Naive thymus-derived CD8-positive, alpha-beta T cell (primary cell): ENCODE results near the gene ZSWIM6. TPM values are rescaled to one million over a fixed set of nuclear protein-coding genes. Genes with fewer than 3 reads are reported as not detected.
A peak's percentile ranks its signal among the peaks of the same experiment; 100 is the strongest.

Experiments
- ATAC-seq, 2 donors: fragments of 150-1000 bp; cut with Tn5 transposase in 1 of 2; sonication (Bioruptor Pico), chemical (Tn5 transposase) in 1 of 2; 1 replicate in 1 of 2; 2 replicates in 1 of 2; pipeline ENCODE4 v1.10.0; 2021; ENCODE audit warnings: mild to moderate bottlenecking in 2 of 2, moderate library complexity in 2 of 2
- POLR2A ChIA-PET: fragments of 350-600 bp; sonication (Branson Sonifier 250); formaldehyde crosslinking; loops from one replicate; lab custom pipeline; 2021; ENCODE audit warnings: antibody characterized with exemption; lab: Charles Lee
- DNase-seq, 10 donors: peaks; one replicate each; pipeline versions ENCODE4 v3.0.0 to v3.0.0-alpha.2; 2020 to 2022
- H3K27ac Mint-ChIP-seq, 10 donors: one replicate each; pipeline ENCODE4 v1.8.0; 2020 to 2022; ENCODE audit warnings: mild to moderate bottlenecking in 10 of 10, mixed read lengths in 10 of 10, moderate library complexity in 4 of 10, inconsistent platforms in 1 of 10
- H3K27me3 Mint-ChIP-seq, 5 donors: one replicate each; pipeline ENCODE4 v1.8.0; 2021 to 2022; ENCODE audit warnings: mixed read lengths in 5 of 5
- H3K36me3 Mint-ChIP-seq, 3 donors: one replicate each; pipeline ENCODE4 v1.8.0; 2020 to 2022; ENCODE audit warnings: mixed read lengths in 3 of 3, mild to moderate bottlenecking in 2 of 3, inconsistent platforms in 1 of 3
- H3K4me1 Mint-ChIP-seq, 4 donors: one replicate each; pipeline ENCODE4 v1.8.0; 2021 to 2022; ENCODE audit warnings: mixed read lengths in 4 of 4
- H3K4me3 Mint-ChIP-seq, 10 donors: one replicate each; pipeline ENCODE4 v1.8.0; 2020 to 2022; ENCODE audit warnings: mild to moderate bottlenecking in 10 of 10, mixed read lengths in 10 of 10, moderate library complexity in 6 of 10, inconsistent platforms in 1 of 10
- H3K9me3 Mint-ChIP-seq, 9 donors: one replicate each; pipeline ENCODE4 v1.8.0; 2020 to 2022; ENCODE audit warnings: mixed read lengths in 9 of 9, mild to moderate bottlenecking in 3 of 9, inconsistent platforms in 1 of 9, moderate library complexity in 1 of 9
- polyA plus RNA-seq, 3 donors: library from polyadenylated mRNA; unstranded; fragments of 300-500 nt; fragmentation: Illumina TruSeq; gene quantifications; one replicate each; pipeline ENCODE4 v1.2.3, GENCODE V29; 2021
- total RNA-seq, 8 experiments: library from RNA in 2 of 8; stranded (reverse) in 2 of 8; gene quantifications; one replicate each; pipeline ENCODE4 v1.2.3 and lab custom pipeline; 2021 to 2026

The ZSWIM6 gene
- total and polyA plus RNA-seq, 5 experiments from 2014 or later = 0.14 to 11.9 (median 0.59) TPM

DNA sequence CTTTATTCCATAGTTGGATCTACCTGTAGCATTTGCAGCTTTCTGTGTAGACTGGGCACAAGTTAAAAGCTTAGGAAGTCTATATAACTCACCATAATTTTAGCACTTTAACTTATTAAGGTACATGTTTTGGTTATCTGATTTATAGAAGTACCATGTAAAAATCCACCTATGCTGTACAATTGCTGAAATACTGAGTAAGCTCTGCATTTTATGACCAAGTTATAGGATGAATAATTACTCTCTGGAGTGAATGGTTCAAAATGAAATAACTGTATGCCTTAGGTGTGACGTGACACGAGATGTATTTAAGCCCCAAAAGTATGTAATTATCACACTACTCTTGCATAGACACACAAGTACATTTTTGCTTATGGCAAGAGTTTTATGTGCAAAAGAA lies 22.1 kb downstream of the ZSWIM6 start:
- H3K4me1 Mint-ChIP-seq = peaks cover 21 to 51% (median 35%) of the 10 kb centered on the region in 4 donors
- H3K4me3 Mint-ChIP-seq = no peak overlapping the region
- no peaks in the 10 kb centered on the region for H3K27me3 Mint-ChIP-seq

GRCh38 chr5:61357745-61358144 lies 25.7 kb downstream of the ZSWIM6 start:
- H3K36me3 Mint-ChIP-seq = peaks cover 3 to 8% (median 8%) of the 10 kb centered on the region in 3 donors
- DNase-seq = peak in 1 of 10 donors; percentile 10

More for the DNA sequence above, 22.1 kb downstream of the ZSWIM6 start:
- POLR2A ChIA-PET = no interaction called here
- H3K36me3 Mint-ChIP-seq = peaks cover 0 to 8% (median 3%) of the 10 kb centered on the region in 3 donors
- no peak for DNase-seq
- H3K27ac Mint-ChIP-seq = peak overlapping the region in 1 of 10 donors; percentile 21
- ATAC-seq = no peak
- peaks cover 0 to 14% (median 9%) of the 10 kb centered on the region in 9 donors for H3K9me3 Mint-ChIP-seq

GRCh38 chr5:61362796-61363368 lies 30.8 kb downstream of the ZSWIM6 start:
- peaks cover 14 to 35% (median 27%) of the 10 kb centered on the region in 4 donors for H3K4me1 Mint-ChIP-seq
- peaks cover 3 to 14% (median 3%) of the 10 kb centered on the region in 3 donors for H3K36me3 Mint-ChIP-seq
- POLR2A ChIA-PET = no interaction called here
- DNase-seq (no peak), ATAC-seq (peak; percentile 48 to 58)
- H3K27ac Mint-ChIP-seq = peak overlapping the region in 1 of 10 donors; percentile 57
- no peaks in the 10 kb centered on the region for H3K27me3 Mint-ChIP-seq
- peaks cover 0 to 5% (median 2%) of the 10 kb centered on the region in 9 donors for H3K9me3 Mint-ChIP-seq
- H3K4me3 Mint-ChIP-seq = peak overlapping the region in 1 of 10 donors; percentile 15

More at GRCh38 chr5:61357745-61358144, 25.7 kb downstream of the ZSWIM6 start:
- Mint-ChIP-seq H3K4me3 (no peak overlapping the region), H3K27me3 (no peaks in the 10 kb centered on the region), H3K4me1 (peaks cover 14 to 35% (median 32%) of the 10 kb centered on the region in 4 donors), H3K27ac (peak overlapping the region in 1 of 10 donors; percentile 46), H3K9me3 (peaks cover 0 to 14% (median 9%) of the 10 kb centered on the region in 9 donors)
- ATAC-seq = no peak
- POLR2A ChIA-PET = interaction anchor here (0.7 kb wide), 1 partner anchor 377 kb away, joined by 3 read pairs; no protein-coding TSS in a partner anchor

GRCh38 chr5:61363401-61364114 lies 31.5 kb downstream of the ZSWIM6 start:
- no peaks in the 10 kb centered on the region for H3K9me3 Mint-ChIP-seq
- peaks cover 0 to 14% (median 2%) of the 10 kb centered on the region in 3 donors for H3K36me3 Mint-ChIP-seq
- no peak for ATAC-seq
- POLR2A ChIA-PET = no interaction called here
- H3K4me1 Mint-ChIP-seq = peaks cover 13 to 35% (median 27%) of the 10 kb centered on the region in 4 donors
- no peaks in the 10 kb centered on the region for H3K27me3 Mint-ChIP-seq
- H3K27ac Mint-ChIP-seq = no peak overlapping the region
- no peak for DNase-seq
- H3K4me3 Mint-ChIP-seq = no peak overlapping the region

DNA sequence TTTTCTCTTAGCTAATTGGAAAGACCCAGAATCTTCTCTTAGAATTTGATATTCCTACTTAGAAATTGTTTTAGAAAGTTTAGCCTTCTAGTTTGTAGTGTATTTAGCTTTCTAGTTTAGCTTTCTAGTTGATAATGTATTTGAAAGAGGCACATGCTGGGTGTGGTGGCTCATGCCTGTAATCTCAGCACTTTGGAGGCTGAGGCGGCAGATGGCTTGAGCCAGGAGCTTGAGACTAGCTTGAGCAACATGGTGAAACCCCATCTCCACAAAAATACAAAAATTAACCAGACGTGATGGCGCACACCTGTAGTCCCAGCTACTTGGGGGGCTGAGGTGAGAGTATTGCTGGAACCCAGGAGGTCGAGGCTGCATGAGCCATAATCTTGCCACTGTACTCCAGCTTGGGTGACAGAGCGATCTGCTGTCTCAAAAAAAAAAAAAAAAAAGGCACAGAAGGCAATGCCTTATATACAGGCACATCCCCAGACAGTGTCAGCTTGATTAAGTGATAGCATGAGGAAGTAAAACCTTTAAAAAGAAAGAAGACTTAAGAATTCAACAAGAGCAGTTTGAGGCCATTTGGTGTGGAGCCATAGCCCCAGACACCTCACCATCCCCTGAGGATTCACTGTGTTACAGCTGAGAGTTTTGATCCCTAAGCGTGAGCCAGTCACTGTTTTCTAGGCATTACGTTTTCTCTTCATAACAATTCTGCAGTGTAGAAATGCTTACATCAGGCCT lies 34.6 kb downstream of the ZSWIM6 start:
- Mint-ChIP-seq H3K27ac (peak overlapping the region in 1 of 10 donors; percentile 59), H3K9me3 (no peaks in the 10 kb centered on the region), H3K4me3 (no peak overlapping the region), H3K36me3 (peaks cover 0 to 10% (median 2%) of the 10 kb centered on the region in 3 donors), H3K4me1 (peaks cover 7 to 14% (median 9%) of the 10 kb centered on the region in 4 donors), H3K27me3 (no peaks in the 10 kb centered on the region)
- POLR2A ChIA-PET = no interaction called here
- DNase-seq = no peak
- ATAC-seq = peak in 1 of 2 donors; percentile 14

DNA sequence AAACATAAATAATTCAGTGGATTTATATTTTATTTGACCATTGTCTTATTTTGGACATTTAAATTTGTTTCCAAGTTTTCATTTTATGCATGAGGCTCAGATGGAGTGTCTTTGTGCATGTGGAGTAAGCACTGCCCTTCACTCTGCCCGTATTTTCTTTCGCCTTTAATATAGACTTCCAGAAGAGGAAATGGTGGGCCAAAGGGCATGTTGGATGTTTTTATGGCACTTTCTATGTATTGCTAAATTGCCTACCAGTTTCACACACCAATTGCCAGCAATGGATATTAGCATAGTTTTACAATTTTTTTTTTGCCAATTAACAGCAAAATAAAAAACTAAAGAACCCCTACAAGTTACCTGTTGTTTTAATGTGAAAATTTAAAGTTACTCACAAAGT lies 38.4 kb downstream of the ZSWIM6 start:
- no peak overlapping the region for H3K4me3 Mint-ChIP-seq
- H3K36me3 Mint-ChIP-seq = peaks cover 0 to 9% (median 4%) of the 10 kb centered on the region in 3 donors
- DNase-seq = no peak
- POLR2A ChIA-PET = no interaction called here
- no peak overlapping the region for H3K27ac Mint-ChIP-seq
- H3K27me3 Mint-ChIP-seq = no peaks in the 10 kb centered on the region
- no peak for ATAC-seq
- peaks cover 0 to under 1% (median 0%) of the 10 kb centered on the region in 9 donors for H3K9me3 Mint-ChIP-seq
- peaks cover 8 to 12% (median 11%) of the 10 kb centered on the region in 4 donors for H3K4me1 Mint-ChIP-seq

DNA sequence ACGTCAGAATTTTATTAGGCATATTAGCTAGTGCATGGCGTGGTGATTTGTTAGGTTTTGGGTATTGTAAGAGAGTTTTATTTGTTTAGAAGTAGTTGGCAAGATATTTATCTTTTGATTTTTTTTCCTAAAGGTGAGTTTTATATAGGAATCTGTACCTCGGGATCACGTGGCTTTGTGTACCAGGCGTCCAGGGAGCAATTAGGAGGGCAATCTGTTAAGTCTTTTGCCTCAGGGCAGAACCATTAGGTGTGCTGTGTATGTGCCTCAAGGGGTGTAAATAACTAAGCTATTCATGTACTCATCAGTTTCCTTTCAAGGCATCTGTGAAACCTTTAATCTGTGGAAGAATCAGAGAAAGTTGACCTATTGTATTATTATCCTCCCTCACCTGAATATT lies 39.4 kb downstream of the ZSWIM6 start:
- DNase-seq (no peak), ATAC-seq (no peak)
- H3K4me1 Mint-ChIP-seq = peaks cover 3 to 10% (median 8%) of the 10 kb centered on the region in 4 donors
- no peaks in the 10 kb centered on the region for H3K27me3 Mint-ChIP-seq
- H3K36me3 Mint-ChIP-seq = peaks cover 0 to 5% (median 3%) of the 10 kb centered on the region in 3 donors
- no peak overlapping the region for H3K4me3 Mint-ChIP-seq
- POLR2A ChIA-PET = no interaction called here
- H3K9me3 Mint-ChIP-seq = peaks cover 0 to 2% (median 0%) of the 10 kb centered on the region in 9 donors
- no peak overlapping the region for H3K27ac Mint-ChIP-seq

- H3K36me3 Mint-ChIP-seq = peaks cover 0 to 10% (median 0%) of the 10 kb centered on the region in 3 donors
- POLR2A ChIA-PET = no interaction called here
- H3K4me1 Mint-ChIP-seq = peaks cover 0 to 7% (median 5%) of the 10 kb centered on the region in 4 donors
- peaks cover 0 to 2% (median 0%) of the 10 kb centered on the region in 9 donors for H3K9me3 Mint-ChIP-seq
- ATAC-seq = no peak
- no peaks in the 10 kb centered on the region for H3K27me3 Mint-ChIP-seq
- no peak for DNase-seq
- no peak overlapping the region for H3K4me3 Mint-ChIP-seq
- no peak overlapping the region for H3K27ac Mint-ChIP-seq
Observed at GRCh38 chr5:61379677-61380076, 47.6 kb downstream of the ZSWIM6 start.

DNA sequence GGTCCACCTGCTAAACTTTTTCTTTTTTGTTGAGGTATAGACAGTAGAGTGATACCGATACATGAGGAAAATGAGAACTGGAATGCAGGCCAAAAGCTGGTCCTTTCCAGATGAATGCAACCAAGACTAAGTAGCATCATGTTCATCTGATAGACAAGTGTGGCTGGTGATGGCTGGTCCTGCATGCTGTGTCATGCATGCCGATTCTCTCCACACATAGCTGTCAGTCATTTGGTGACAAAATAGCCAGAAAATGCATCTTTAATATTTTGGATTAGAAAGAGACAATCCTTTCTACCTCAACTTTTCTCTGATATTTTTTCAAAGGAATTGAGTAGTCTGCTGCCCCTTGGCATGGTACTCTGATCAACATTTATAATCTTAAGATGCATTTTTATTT lies 49.9 kb downstream of the ZSWIM6 start:
- POLR2A ChIA-PET = no interaction called here
- Mint-ChIP-seq H3K4me1 (peaks cover 8 to 18% (median 13%) of the 10 kb centered on the region in 4 donors), H3K4me3 (no peak overlapping the region)

GRCh38 chr5:61385627-61386026 lies 53.6 kb downstream of the ZSWIM6 start:
- H3K9me3 Mint-ChIP-seq = peaks cover 0 to 1% (median 0%) of the 10 kb centered on the region in 9 donors
- peaks cover 0 to 7% (median 3%) of the 10 kb centered on the region in 3 donors for H3K36me3 Mint-ChIP-seq
- no peak overlapping the region for H3K4me3 Mint-ChIP-seq
- H3K4me1 Mint-ChIP-seq = peaks cover 10 to 27% (median 23%) of the 10 kb centered on the region in 4 donors
- H3K27me3 Mint-ChIP-seq = no peaks in the 10 kb centered on the region
- ATAC-seq (no peak), DNase-seq (no peak)
- no peak overlapping the region for H3K27ac Mint-ChIP-seq
- POLR2A ChIA-PET = no interaction called here

More for the DNA sequence above, 49.9 kb downstream of the ZSWIM6 start:
- H3K9me3 Mint-ChIP-seq = peaks cover 0 to 1% (median 0%) of the 10 kb centered on the region in 9 donors
- DNase-seq (no peak), ATAC-seq (no peak)
- H3K27ac Mint-ChIP-seq = peak overlapping the region in 1 of 10 donors; percentile 73
- H3K27me3 Mint-ChIP-seq = no peaks in the 10 kb centered on the region
- H3K36me3 Mint-ChIP-seq = peaks cover 0 to 5% (median 2%) of the 10 kb centered on the region in 3 donors

- H3K27ac Mint-ChIP-seq = no peak overlapping the region
- H3K4me1 Mint-ChIP-seq = peaks cover 10 to 27% (median 23%) of the 10 kb centered on the region in 4 donors
- peaks cover 0 to 1% (median 0%) of the 10 kb centered on the region in 9 donors for H3K9me3 Mint-ChIP-seq
- H3K27me3 Mint-ChIP-seq = no peaks in the 10 kb centered on the region
- ATAC-seq (no peak), DNase-seq (no peak)
- POLR2A ChIA-PET = no interaction called here
- peaks cover 0 to 12% (median 5%) of the 10 kb centered on the region in 3 donors for H3K36me3 Mint-ChIP-seq
- no peak overlapping the region for H3K4me3 Mint-ChIP-seq
Observed at GRCh38 chr5:61386045-61386800, 54.2 kb downstream of the ZSWIM6 start.

DNA sequence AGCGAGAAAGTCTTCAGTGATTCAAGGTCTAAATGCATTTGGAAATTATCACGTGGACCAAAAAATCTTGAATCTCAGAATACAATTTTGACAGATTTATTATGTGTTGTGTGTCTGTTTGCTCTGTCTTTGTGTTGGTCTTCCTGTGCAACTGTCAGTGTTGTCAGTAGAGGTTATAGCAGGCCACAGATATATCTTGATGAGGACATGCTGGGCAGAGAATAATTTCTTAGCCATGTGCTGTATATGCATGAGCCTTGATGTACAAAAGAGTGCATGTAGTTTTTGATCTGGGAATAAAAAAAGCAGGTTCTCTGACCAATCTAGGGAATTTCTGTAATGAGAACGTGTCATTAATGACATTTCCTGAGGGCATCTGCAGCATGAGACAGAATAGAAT lies 57.6 kb downstream of the ZSWIM6 start:
- no peak overlapping the region for H3K4me3 Mint-ChIP-seq
- POLR2A ChIA-PET = no interaction called here

More for the DNA sequence above, 57.6 kb downstream of the ZSWIM6 start:
- H3K4me1 Mint-ChIP-seq = peaks cover 12 to 27% (median 22%) of the 10 kb centered on the region in 4 donors
- H3K36me3 Mint-ChIP-seq = peaks cover 4 to 17% (median 17%) of the 10 kb centered on the region in 3 donors
- no peak for ATAC-seq
- no peak overlapping the region for H3K27ac Mint-ChIP-seq
- no peaks in the 10 kb centered on the region for H3K9me3 Mint-ChIP-seq
- no peak for DNase-seq
- H3K27me3 Mint-ChIP-seq = no peaks in the 10 kb centered on the region
